NCI-H774 (cell line): ENCODE results near the gene FCAMR.

Experiments
- DNase-seq: peaks from one replicate; lab custom pipeline; 2025; lab: John Stamatoyannopoulos, UW

FCAMR gene

GRCh38 chr1:206960676-206961386 lies 9.4 kb downstream of the FCAMR start:
- no peak for DNase-seq

- no peak for DNase-seq
These were observed 12.1 kb downstream of the FCAMR start for GRCh38 chr1:206958144-206958543.

GRCh38 chr1:206957639-206958038 lies 12.6 kb downstream of the FCAMR start:
- DNase-seq = no peak

GRCh38 chr1:206955476-206956451 lies 14.5 kb downstream of the FCAMR start:
- peak; percentile 37 for DNase-seq

GRCh38 chr1:206954459-206955342 lies 15.6 kb downstream of the FCAMR start:
- DNase-seq = no peak

GRCh38 chr1:206953626-206954025 lies 16.6 kb downstream of the FCAMR start:
- DNase-seq = no peak

GRCh38 chr1:206953126-206953525 lies 17.1 kb downstream of the FCAMR start:
- no peak for DNase-seq

GRCh38 chr1:206952171-206952570 lies 18.1 kb downstream of the FCAMR start:
- DNase-seq = no peak

GRCh38 chr1:206951318-206952100 lies 18.8 kb downstream of the FCAMR start:
- DNase-seq = no peak

GRCh38 chr1:206949641-206950040 lies 20.6 kb downstream of the FCAMR start:
- no peak for DNase-seq

GRCh38 chr1:206949208-206949607 lies 21.1 kb downstream of the FCAMR start:
- DNase-seq = no peak

GRCh38 chr1:206947255-206947654 lies 23.0 kb downstream of the FCAMR start:
- no peak for DNase-seq

GRCh38 chr1:206946261-206946660 lies 24.0 kb downstream of the FCAMR start, which contains the start of gene PIGR:
Gene PIGR, minus strand, starts transcription at chr1:206946466. Its CDS starts 5,935 bp downstream, at chr1:206940531.
- no peak for DNase-seq

- DNase-seq = no peak
These were observed 24.5 kb downstream of the FCAMR start for GRCh38 chr1:206945779-206946178.

- no peak for DNase-seq
These were observed 25.6 kb downstream of the FCAMR start for GRCh38 chr1:206944703-206945102.

GRCh38 chr1:206941766-206942418 lies 28.4 kb downstream of the FCAMR start:
- DNase-seq = no peak

GRCh38 chr1:206940588-206940936 lies 29.7 kb downstream of the FCAMR start:
- DNase-seq = no peak

GRCh38 chr1:206939841-206940587 lies 30.2 kb downstream of the FCAMR start:
- no peak for DNase-seq

- no peak for DNase-seq
These were observed 31.1 kb downstream of the FCAMR start for GRCh38 chr1:206939131-206939530.

- DNase-seq = no peak
These were observed 32.8 kb downstream of the FCAMR start for GRCh38 chr1:206937425-206937824.
